ENCODE measurements around the gene S100G.
"Not testable (repeated sequence)": the region's sequence is repeated elsewhere in the genome, so short reads cannot be mapped to it uniquely, and the experiment has no call there.

Gene S100G

GRCh38 chrX:16610121-16610621 is 39.8 kb upstream of the S100G start:
- Mint-ChIP-seq H3K27me3 (ENCODE audit: low read depth, poor library complexity) (peaks cover 8% of the 10 kb centered on the region), H3K27ac (no peak overlapping the region), H3K4me3 (no peak overlapping the region), H3K4me1 (no peaks in the 10 kb centered on the region), H3K9me3 (peaks cover under 1% of the 10 kb centered on the region), H3K36me3 (ENCODE audit: low read depth) (peaks cover 86% of the 10 kb centered on the region)
- no peak for TF ChIP-seq CTCF (IDR thresholded peaks at IDR 0.05)
- no peak for DNase-seq

- not testable (repeated sequence) for H3K9me3 Mint-ChIP-seq; H3K27me3 Mint-ChIP-seq (ENCODE audit: low read depth, poor library complexity); H3K27ac Mint-ChIP-seq; H3K4me3 Mint-ChIP-seq; H3K4me1 Mint-ChIP-seq; DNase-seq
- H3K36me3 Mint-ChIP-seq (ENCODE audit: low read depth): peaks cover 82% of the 10 kb centered on the region
These were observed 39.3 kb upstream of the S100G start for GRCh38 chrX:16610654-16611053.

GRCh38 chrX:16612257-16612897 is 37.6 kb upstream of the S100G start:
- no peak for TF ChIP-seq CTCF (IDR thresholded peaks at IDR 0.05)
- H3K4me3 Mint-ChIP-seq: no peak overlapping the region
- H3K36me3 Mint-ChIP-seq (ENCODE audit: low read depth): peaks cover 76% of the 10 kb centered on the region
- H3K27me3 Mint-ChIP-seq (ENCODE audit: low read depth, poor library complexity): peaks cover 8% of the 10 kb centered on the region
- no peak for DNase-seq
- no peaks in the 10 kb centered on the region for H3K9me3 Mint-ChIP-seq
- no peak overlapping the region for H3K27ac Mint-ChIP-seq
- H3K4me1 Mint-ChIP-seq: no peaks in the 10 kb centered on the region

- TF ChIP-seq CTCF (IDR thresholded peaks at IDR 0.05): no peak
- Mint-ChIP-seq H3K36me3 (ENCODE audit: low read depth) (peaks cover 78% of the 10 kb centered on the region), H3K9me3 (peaks cover 3% of the 10 kb centered on the region), H3K27me3 (ENCODE audit: low read depth, poor library complexity) (peaks cover 6% of the 10 kb centered on the region), H3K27ac (no peak overlapping the region), H3K4me1 (no peaks in the 10 kb centered on the region), H3K4me3 (no peak overlapping the region)
- DNase-seq: no peak
These were observed 32.6 kb upstream of the S100G start for GRCh38 chrX:16617382-16617781.

- Mint-ChIP-seq H3K27me3 (ENCODE audit: low read depth, poor library complexity) (peaks cover 6% of the 10 kb centered on the region), H3K36me3 (ENCODE audit: low read depth) (peaks cover 78% of the 10 kb centered on the region), H3K4me1 (no peaks in the 10 kb centered on the region), H3K27ac (no peak overlapping the region), H3K9me3 (peaks cover 3% of the 10 kb centered on the region), H3K4me3 (no peak overlapping the region)
- no peak for DNase-seq
- TF ChIP-seq CTCF (IDR thresholded peaks at IDR 0.05): no peak
These were observed 31.5 kb upstream of the S100G start for GRCh38 chrX:16618422-16618821.

- no peak for DNase-seq
- Mint-ChIP-seq H3K36me3 (ENCODE audit: low read depth) (peaks cover 78% of the 10 kb centered on the region), H3K27ac (no peak overlapping the region), H3K4me1 (no peaks in the 10 kb centered on the region), H3K9me3 (peaks cover 3% of the 10 kb centered on the region), H3K27me3 (ENCODE audit: low read depth, poor library complexity) (peaks cover under 1% of the 10 kb centered on the region), H3K4me3 (no peak overlapping the region)
- TF ChIP-seq CTCF (IDR thresholded peaks at IDR 0.05): no peak
These were observed 30.9 kb upstream of the S100G start for GRCh38 chrX:16619024-16619423.

GRCh38 chrX:16628511-16628910 is 21.4 kb upstream of the S100G start:
- Mint-ChIP-seq H3K27ac (peak overlapping the region; percentile 19), H3K36me3 (ENCODE audit: low read depth) (peaks cover 76% of the 10 kb centered on the region)
- not testable (repeated sequence) for H3K4me3 Mint-ChIP-seq

More at GRCh38 chrX:16628511-16628910, 21.4 kb upstream of the S100G start:
- H3K4me1 Mint-ChIP-seq: peaks cover 19% of the 10 kb centered on the region
- not testable (repeated sequence) for H3K27me3 Mint-ChIP-seq (ENCODE audit: low read depth, poor library complexity); DNase-seq; H3K9me3 Mint-ChIP-seq
